Measurements from ENCODE around the gene JPH4.

DNA sequence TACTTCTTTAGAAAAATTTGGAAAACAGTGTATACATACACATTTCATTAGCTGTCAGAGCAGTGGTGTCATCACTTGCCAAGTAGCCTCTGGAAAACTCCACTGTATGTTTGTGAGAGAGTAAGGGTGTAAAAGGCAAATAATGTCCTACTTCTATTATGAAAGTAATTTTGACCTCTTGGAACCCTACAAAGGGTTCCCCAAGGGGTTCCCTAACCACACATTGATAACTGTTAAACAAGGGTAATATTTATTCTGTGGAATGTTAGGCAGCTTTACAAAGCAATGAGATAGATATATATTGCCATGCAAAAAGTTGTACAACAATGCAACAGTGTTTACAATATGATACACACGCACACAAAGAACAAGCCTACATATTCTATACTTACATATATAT lies 38.9 kb upstream of the JPH4 start:
- TF ChIP-seq, protein P1, sequence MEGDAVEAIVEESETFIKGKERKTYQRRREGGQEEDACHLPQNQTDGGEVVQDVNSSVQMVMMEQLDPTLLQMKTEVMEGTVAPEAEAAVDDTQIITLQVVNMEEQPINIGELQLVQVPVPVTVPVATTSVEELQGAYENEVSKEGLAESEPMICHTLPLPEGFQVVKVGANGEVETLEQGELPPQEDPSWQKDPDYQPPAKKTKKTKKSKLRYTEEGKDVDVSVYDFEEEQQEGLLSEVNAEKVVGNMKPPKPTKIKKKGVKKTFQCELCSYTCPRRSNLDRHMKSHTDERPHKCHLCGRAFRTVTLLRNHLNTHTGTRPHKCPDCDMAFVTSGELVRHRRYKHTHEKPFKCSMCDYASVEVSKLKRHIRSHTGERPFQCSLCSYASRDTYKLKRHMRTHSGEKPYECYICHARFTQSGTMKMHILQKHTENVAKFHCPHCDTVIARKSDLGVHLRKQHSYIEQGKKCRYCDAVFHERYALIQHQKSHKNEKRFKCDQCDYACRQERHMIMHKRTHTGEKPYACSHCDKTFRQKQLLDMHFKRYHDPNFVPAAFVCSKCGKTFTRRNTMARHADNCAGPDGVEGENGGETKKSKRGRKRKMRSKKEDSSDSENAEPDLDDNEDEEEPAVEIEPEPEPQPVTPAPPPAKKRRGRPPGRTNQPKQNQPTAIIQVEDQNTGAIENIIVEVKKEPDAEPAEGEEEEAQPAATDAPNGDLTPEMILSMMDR (IDR thresholded peaks at IDR 0.05; ENCODE audit: low read depth, low read length) = no peak
- TF ChIP-seq MYC (IDR thresholded peaks at IDR 0.05; ENCODE audit: low read depth, low read length) = no peak
